EL (cell line): ENCODE measurements around the gene IGSF9B.
A peak's percentile ranks its signal among the peaks of the same experiment; 100 is the strongest.
"Not testable (repeated sequence)": the region's sequence is repeated elsewhere in the genome, so short reads cannot be mapped to it uniquely, and the experiment has no call there.

ENCODE experiments used
- DNase-seq: peaks from one replicate; pipeline ENCODE4 v3.0.0-alpha.2; 2016

IGSF9B gene, protein sequence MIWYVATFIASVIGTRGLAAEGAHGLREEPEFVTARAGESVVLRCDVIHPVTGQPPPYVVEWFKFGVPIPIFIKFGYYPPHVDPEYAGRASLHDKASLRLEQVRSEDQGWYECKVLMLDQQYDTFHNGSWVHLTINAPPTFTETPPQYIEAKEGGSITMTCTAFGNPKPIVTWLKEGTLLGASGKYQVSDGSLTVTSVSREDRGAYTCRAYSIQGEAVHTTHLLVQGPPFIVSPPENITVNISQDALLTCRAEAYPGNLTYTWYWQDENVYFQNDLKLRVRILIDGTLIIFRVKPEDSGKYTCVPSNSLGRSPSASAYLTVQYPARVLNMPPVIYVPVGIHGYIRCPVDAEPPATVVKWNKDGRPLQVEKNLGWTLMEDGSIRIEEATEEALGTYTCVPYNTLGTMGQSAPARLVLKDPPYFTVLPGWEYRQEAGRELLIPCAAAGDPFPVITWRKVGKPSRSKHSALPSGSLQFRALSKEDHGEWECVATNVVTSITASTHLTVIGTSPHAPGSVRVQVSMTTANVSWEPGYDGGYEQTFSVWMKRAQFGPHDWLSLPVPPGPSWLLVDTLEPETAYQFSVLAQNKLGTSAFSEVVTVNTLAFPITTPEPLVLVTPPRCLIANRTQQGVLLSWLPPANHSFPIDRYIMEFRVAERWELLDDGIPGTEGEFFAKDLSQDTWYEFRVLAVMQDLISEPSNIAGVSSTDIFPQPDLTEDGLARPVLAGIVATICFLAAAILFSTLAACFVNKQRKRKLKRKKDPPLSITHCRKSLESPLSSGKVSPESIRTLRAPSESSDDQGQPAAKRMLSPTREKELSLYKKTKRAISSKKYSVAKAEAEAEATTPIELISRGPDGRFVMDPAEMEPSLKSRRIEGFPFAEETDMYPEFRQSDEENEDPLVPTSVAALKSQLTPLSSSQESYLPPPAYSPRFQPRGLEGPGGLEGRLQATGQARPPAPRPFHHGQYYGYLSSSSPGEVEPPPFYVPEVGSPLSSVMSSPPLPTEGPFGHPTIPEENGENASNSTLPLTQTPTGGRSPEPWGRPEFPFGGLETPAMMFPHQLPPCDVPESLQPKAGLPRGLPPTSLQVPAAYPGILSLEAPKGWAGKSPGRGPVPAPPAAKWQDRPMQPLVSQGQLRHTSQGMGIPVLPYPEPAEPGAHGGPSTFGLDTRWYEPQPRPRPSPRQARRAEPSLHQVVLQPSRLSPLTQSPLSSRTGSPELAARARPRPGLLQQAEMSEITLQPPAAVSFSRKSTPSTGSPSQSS (N-terminal part only)

DNA sequence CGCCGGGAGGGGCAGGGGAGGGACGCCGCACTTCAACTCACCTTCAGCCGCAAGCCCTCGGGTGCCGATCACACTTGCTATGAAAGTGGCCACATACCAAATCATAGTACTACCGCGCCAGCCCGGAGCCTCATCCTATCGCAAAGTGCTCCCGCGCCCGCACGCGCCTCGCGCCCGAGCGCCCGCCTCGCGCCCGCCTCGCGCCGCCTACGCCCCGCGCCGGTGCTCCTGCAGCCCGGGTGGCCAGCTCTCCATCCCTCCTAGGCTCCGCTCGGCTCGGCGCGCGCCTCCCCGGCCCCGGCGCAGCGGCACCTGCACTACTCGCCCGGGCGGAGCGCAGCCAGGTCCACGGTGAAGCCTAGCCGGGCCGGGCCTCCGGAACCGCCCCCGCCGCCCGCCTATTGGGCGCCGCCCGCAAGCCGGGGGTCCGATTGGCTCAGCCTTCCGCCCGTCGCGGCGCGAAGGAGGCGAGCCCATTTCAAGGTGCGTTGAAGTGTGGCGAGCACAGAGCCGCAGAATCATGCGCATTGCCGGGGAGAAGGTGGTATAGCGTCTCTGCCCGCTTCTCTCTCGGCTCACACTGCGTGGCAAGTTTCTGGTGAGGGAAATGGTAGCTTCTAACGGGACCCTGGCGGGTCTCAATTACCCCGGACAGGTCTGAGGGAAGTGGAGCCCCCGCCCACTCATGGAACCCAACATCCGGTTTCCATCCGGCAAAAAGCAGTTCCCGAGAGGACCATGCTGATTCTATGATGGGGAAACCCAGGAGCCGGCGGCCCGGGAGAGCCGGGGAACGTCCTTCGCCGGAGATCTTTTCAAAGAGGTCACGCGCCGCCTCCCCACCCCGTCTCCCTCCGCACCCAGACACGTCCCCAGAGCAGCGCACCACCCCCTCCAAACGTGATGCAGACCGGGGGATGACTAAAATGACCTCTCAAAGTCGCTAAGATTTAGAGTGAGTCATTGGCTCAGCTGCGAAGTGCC, at the start of gene IGSF9B:
TSS of gene IGSF9B (minus strand) at position 319 of the 984 bp plus-strand sequence. CDS start at position 105, 214 bp downstream.
- DNase-seq = peak; percentile 70

DNA sequence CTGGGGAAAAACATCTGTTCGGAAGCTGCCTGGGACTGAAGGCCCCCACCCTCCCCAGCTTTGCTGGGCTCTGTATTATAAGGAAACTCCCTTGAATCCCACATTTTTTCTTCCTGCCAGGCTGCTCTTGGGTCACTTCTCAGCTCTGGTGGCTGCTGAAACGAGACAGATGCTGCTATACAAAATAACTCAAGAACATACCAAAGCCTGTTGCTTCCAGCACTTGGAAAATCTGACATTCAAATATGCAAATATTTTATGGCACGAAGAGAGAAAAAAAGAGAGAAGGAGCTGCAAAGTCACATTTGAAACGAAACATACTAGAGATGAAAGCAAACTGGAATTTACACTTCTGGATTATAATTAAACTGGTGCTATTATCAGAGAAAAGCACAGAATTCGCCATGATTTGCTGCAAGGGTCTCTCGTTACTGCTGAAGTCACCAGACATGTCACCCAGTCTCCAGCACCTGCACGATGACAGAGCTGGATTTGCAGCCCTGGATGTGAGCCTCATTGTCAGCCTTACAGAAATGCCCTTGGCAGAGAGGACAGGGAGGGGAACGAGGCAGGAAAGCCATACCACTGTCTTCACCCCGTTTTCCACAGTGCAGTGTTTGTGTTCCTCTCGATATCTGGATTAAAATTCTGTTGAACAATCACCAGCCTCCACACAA, 47.9 kb upstream of the IGSF9B start:
- no peak for DNase-seq

DNA sequence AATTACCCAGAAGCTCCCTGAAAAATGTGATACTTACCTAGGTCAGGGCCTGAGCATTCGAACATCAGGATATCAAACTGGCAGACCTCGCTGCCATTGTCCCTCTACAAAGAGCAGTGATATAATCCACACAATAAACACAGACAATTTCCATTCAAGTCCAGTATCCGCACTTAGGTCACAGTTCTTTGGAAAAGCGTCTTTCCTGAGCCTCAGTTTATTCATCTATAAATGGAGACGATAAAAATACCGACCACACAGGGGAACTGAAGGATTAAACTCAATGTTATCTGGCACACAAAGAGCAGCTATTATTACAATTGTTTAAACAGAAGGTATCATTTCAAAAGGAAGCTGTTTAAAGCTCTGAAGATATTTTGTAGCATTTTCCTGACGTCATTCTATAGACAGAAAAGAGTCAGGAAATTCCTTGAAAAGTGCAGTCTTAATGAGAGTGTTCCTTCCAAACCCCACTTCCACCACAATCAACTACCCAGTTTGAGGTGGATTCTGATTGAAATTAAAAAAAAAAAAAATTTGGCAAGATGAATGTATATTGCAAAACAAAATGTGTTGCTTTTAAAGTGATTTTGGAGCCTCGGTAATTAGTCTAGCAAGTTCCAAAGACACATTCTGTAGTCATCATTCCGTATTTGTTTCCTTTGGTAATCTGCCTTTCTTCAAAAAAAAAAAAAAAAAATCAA, 47.2 kb upstream of the IGSF9B start:
- DNase-seq = no peak

DNA sequence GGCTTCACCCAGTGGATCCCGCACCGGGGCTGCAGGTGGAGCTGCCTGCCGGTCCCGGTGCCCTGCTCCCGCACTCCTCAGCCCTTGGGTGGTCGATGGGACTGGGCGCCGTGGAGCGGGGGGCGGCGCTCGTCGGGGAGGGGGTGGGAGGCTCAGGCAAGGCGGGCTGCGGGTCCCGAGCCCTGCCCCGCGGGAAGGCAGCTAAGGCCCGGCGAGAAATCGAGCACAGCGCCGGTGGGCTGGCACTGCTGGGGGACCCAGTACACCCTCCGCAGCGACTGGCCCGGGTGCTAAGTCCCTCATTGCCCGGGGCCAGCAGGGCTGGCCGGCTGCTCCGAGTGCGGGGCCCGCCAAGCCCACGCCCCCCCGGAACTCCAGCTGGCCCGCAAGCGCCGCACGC, 46.1 kb upstream of the IGSF9B start:
- not testable (repeated sequence) for DNase-seq

DNA sequence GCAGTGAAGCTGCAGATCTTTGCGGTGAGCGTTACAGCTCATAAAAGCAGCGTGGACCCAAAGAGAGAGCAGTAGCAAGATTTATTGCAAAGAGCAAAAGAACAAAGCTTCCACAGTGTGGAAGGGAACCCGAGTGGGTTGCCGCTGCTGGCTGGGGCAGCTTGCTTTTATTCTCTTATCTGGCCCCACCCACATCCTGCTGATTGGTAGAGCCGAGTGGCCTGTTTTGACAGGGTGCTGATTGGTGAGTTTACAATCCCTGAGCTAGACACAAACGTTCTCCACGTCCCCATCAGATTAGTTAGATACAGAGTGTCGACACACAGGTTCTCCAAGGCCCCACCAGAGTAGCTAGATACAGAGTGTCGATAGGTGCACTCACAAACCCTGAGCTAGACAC, 45.6 kb upstream of the IGSF9B start:
- not testable (repeated sequence) for DNase-seq

DNA sequence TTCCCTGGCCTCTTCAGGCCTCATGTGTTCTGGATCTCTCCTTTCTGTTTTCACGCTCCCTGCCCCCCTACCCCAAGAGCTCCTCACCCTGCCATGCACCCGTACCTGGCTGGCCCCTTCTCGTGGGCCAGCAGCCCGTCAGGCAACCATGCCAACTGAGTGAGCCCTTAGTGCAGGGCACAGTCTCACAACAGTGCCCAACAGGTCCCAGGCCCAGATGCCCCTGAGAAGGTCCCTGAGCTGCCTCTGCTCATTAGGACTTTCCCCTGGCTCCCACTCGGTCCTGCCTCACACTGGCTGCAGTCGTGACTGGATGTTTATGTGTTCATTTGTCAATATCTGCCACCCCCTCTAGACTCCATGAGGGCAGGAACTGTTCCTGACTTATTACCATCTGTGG, 44.8 kb upstream of the IGSF9B start:
- no peak for DNase-seq

DNA sequence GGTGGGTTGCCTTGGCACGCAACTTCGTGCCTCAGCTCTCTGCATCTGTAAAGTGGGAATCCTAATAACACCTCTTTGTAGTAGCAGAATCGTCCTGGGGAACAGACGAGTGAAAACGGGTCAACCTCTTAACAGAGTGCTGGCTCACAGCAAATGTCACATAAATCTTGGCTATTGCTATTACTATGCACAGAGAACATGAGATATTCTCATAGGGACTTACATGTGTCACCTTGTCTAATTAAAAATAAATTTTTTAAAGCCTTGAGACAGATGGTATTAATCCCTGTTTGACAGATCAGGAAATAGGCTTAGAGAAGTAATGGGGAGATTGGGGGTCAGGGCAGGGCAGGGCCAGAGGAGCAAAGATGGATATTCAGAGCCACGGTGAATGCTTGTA, 44.3 kb upstream of the IGSF9B start:
- DNase-seq = no peak

DNA sequence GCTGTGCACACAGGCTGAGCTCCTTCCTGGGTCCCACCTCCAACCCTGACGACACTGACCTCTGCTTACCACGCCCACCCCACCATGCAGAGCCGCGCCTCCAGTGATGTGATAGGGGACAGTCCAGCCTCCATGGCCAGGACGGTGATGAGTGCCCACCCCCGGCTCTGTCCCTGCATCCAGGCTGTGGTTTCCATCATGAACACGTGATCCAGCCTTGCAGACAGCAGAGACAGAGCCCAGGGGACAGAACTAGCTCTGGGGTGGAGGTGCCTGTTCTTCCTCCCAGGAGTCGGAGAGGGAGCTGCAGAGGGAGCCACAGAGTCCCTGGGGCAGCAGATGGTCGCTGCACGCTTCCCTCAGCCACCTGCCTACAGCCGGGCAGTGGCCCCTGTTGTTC, 42.6 kb upstream of the IGSF9B start:
- no peak for DNase-seq

DNA sequence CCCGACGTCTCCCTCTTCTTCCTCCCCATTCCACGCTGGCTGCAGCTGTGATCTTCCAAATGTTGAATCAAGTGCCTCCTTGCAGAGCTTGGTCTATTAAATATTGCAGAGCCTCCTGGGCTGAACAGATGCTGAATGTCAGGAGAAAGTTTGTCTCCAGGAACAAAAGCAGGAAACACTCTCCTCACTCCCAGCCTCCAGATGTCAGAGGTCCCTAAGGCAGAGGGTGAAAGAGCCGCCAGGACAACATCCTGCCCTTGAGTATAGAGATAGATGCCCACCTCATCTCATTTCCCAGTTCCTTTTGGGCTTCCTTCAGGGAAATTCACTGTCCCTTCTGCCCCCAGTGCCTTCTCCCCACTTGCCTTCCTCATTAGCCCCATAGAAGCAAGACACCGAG, 40.8 kb upstream of the IGSF9B start:
- no peak for DNase-seq

DNA sequence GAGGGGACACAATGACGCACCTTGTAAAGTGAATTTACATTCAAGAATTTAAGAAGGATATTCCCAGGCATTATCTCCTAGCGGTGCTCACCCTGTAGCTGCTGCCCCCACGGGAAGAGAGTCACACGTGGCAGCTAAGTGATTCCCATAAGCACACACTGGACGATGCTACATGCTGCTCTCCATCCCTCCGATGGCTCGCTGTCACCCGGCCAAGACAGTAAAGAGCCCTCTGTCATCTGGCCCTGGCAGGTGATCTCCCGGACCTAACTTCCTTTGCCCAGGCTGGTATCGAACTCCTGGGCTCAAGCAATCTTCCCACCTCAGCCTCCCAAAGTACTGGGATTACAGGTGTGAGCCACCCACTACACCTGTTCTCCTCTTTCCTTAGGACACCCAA, 39.9 kb upstream of the IGSF9B start:
- DNase-seq = no peak

DNA sequence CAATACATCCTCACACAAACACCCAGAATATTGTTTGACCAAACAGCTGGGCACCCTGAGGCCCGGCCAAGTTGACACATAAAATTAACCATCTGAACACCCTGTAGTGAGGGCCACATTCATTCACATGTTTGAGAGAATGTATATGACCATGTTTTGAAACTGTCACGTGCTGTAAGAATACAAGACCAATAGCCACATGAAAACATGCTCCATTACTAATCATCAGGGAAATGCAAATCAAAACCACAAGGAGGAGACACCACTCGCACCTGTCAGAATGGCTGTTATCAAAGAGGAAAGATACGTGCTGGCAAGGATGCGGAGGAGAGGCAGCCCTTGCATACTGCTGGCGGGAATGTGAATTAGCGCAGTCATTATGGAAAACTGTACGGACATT, 38.3 kb upstream of the IGSF9B start:
- no peak for DNase-seq

DNA sequence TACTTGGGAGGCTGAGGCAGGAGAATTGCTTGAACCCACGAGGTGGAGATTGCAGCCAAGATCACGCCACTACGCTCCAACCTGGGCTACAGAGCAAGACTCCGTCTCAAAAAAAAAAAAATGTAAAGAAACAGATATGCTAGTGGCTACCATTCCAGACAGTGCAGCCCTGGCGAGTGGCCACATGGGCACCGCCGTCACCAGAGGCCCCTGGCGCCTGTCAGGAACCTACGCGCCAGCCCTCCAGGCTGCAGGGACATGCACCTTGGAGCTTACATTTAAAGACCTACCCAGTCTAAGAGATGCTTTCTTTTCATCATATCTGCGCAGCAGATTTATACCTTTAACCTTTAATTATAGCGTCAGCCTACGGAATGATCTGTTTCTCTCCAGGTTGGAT, 37.2 kb upstream of the IGSF9B start:
- DNase-seq = no peak

DNA sequence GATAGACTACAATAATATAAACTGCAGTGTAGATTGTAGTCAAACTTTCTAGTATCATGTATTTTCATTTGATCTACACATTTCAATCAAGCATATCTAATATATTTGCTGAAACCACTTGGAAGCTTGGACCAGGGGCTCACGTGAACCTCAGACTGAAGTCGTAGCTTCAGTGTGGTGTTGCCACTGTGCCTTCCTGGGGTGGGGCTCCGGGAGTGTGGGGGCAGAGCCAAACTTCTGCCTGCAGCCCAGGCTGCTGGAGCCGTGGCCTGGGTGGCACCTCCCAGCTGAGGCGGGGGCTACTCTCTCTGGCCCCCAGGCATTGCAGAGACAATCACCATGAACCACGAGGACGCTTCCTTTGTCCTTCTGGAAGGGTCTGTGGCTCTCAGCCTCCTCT, 36.3 kb upstream of the IGSF9B start:
- DNase-seq = no peak

DNA sequence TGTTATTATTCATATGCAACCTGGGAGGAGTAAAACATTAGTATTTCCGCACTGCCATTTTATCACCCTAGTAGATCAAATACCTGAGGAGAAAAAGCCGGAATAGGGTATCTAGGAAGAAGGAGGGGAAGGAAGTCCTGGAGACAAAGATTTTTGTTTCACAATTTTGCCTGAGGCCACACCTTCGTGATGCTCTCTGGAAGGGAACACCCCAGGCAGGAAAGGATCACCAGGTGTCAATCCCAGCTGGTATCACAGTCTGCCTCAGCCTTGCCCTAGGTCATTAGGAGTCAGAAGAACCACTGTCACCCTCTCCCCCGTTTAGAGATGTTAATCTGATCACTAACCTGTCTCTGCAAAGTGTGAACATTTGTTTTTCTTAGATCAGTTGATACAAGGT, 35.4 kb upstream of the IGSF9B start:
- DNase-seq = no peak

DNA sequence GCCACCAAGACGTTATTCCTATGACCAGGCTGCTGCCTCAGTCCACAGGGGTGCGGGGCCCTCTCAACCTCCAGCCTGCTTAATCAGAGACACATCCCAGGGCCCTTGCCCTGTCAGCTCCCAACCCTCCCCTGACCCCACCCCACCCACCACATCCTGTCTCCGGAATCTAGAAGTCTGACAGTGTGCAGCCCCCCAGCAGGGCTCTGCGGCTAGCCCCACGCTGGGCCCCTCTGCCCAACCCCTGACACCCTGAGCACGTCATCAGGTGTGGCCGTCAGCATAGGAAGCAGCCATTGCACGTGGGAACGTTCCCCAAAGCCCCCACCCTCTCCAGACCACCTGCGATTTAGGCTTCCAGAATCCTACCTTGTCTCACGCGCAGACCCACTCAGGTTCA, 34.3 kb upstream of the IGSF9B start:
- no peak for DNase-seq

DNA sequence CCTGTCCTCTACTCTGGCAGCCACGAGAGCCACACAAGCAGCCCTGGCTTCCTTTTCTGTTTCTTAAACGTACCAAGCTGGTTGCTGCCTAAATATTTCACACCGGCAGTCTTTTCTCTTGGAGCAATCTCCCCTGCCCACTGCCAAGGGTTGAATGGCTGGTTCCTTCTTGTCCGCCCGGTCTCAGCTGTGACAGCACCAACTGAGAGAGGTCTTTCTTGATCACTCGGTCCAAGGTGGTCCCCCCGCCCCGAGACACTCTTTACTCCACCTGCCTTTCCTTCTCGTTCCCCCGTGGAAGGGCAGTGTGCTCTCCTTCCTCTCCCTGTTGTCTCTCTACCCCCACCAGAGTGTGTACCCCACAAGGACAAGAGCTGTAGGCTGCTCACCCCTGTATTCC, 33.7 kb upstream of the IGSF9B start:
- DNase-seq = no peak

DNA sequence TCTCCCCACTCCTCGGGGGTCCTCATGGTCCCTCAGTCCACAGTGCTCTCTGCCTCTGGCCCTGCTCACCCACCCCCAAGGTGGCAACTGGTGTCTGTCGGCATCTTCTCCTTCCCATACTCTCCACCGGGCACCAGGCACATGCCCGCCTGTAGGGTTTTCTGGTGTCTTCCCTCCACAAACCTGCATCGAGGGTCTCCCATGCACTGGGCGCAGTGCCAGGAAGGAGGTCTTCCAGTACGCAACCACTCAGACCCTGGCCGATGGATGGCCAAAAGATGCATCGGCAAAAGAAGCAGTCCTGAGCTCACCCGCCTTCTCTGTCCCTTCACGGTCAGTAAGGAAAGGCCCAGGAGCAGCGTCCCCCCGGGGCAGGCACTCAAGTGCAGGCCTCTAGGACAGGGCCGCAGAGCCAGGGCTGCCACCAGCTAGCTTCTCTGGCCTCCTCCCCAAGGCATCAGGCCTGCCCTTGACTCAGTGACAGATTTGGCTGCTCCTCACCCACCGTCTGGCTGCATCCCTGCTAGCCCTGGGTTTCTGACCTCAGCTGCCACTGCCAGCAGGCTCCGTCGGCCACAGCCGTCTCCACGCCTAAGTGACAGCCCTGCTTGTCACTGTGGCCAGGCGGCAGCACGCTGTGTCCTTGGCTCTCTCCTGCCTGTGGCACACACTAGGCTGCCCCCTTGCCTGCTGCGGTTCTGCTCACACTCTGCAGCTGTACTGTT, 32.1 kb upstream of the IGSF9B start:
- no peak for DNase-seq

DNA sequence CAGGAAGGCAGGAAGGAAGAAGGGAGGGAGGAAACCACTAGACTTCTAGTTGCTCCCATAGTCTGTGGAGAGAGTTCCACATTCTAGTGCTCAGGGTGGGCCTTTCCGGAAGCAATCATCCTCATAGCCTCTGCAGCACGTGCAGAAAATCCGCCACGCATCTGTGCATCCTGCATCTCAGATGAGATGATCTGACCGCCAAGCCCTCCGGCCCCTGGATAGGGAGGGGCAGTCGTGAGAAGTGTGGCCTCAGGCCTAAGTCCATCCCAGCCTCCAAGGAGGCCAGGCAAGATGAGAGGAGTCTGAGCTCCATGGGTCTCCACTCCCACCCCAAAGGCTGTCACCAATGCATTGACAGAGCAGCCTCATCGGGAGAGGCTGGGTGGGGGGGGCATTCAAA, 30.4 kb upstream of the IGSF9B start:
- DNase-seq = no peak

DNA sequence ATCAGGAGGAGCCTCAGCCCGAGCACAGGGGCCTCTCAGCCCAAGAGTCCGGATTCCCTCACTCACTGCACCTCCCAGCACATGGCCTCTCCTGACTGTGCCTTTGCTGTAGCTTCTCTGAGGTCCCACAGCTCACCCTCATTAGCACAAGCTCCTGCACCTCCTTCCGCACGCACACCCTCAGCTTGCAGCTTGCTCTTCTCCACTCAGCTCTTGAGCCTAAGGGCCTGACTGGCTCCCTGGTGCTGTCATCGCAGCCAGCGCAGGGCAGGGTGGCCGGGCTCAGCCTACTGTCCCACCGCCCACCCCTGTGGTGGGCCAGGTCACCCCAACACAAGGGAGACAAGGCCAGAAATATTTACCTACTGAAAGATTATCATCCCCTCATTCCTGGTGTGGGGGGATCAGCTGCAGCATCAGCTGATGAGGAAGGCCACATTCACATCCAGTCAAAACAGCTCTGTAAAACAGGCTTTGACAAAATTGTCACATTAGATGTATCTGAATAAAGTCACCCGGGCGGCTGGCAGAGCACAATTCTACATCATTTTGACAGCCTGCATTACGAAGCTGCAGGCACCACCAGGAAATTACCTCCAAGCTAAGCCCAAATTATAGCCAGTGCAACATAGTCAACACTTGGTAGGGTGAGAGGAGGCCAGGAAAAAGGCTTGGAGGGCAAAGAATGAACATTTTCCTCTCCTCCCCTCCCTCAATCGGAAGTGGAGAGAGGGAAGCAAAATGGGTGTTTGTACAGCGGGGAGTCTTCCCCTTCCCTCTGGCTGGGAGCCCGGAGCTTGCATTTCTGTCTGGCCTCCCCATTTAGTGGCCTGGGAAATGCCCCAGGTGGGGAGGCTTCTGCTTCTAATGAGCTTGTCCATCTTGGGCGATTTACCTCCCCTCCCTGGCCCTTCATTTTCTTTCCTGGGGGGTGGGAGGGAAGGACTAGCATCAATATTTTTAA, 29.5 kb upstream of the IGSF9B start:
- no peak for DNase-seq
